ENCODE results near the gene ZBTB32. TPM values are rescaled to one million over a fixed set of nuclear protein-coding genes. Genes with fewer than 3 reads are reported as not detected.

ZBTB32 gene
- total RNA-seq, 4 donors from 2014 or later = not detected

- Histone ChIP-seq H3K4me1 (peaks cover 17% of the 10 kb centered on the region), H3K27ac (no peak overlapping the region), H3K36me3 (peaks cover 56% of the 10 kb centered on the region), H3K27me3 (no peaks in the 10 kb centered on the region), H3K4me3 (no peak overlapping the region), H3K9me3 (no peaks in the 10 kb centered on the region)
- 88% methylated on average over 32 of the region's 37 CpGs for WGBS
- no peak for TF ChIP-seq POLR2AphosphoS5 (IDR thresholded peaks at IDR 0.05)
- TF ChIP-seq CTCF (IDR thresholded peaks at IDR 0.05) = no peak
- TF ChIP-seq EP300 (IDR thresholded peaks at IDR 0.05) = no peak
- TF ChIP-seq POLR2A (IDR thresholded peaks at IDR 0.05) = no peak
- no peak for DNase-seq (ENCODE audit: low spot score in 2 of 2)
These were observed 33.9 kb downstream of the ZBTB32 start for GRCh38 chr19:35738021-35738886.

- no peak overlapping the region for H3K27ac ChIP-seq
- H3K4me3 ChIP-seq = no peak overlapping the region
- TF ChIP-seq EP300 (IDR thresholded peaks at IDR 0.05) (no peak), POLR2AphosphoS5 (IDR thresholded peaks at IDR 0.05) (no peak)
- no CpG with 5 or more reads among the region's 2 CpGs for WGBS
- no peaks in the 10 kb centered on the region for H3K9me3 ChIP-seq
- peaks cover 19% of the 10 kb centered on the region for H3K4me1 ChIP-seq
- H3K36me3 ChIP-seq = peaks cover 50% of the 10 kb centered on the region
- no peak for DNase-seq (ENCODE audit: low spot score in 2 of 2)
- no peaks in the 10 kb centered on the region for H3K27me3 ChIP-seq
These were observed 34.5 kb downstream of the ZBTB32 start for GRCh38 chr19:35738887-35739229.

GRCh38 chr19:35739275-35740107, 35.1 kb downstream of the ZBTB32 start:
- WGBS = 78% methylated on average over 16 of the region's 29 CpGs
- no peak for DNase-seq (ENCODE audit: low spot score in 2 of 2)
- Histone ChIP-seq H3K9me3 (no peaks in the 10 kb centered on the region), H3K4me1 (peaks cover 25% of the 10 kb centered on the region), H3K27ac (peak overlapping the region; percentile 79), H3K36me3 (peaks cover 43% of the 10 kb centered on the region), H3K27me3 (no peaks in the 10 kb centered on the region), H3K4me3 (peak overlapping the region; percentile 69)
- TF ChIP-seq EP300 (IDR thresholded peaks at IDR 0.05) (no peak), CTCF (IDR thresholded peaks at IDR 0.05) (no peak), POLR2AphosphoS5 (IDR thresholded peaks at IDR 0.05) (no peak), POLR2A (IDR thresholded peaks at IDR 0.05) (no peak)

- TF ChIP-seq EP300 (IDR thresholded peaks at IDR 0.05) = no peak
- no peak for TF ChIP-seq POLR2AphosphoS5 (IDR thresholded peaks at IDR 0.05)
- TF ChIP-seq CTCF (IDR thresholded peaks at IDR 0.05) = no peak
- no peak for TF ChIP-seq POLR2A (IDR thresholded peaks at IDR 0.05)
- no peak for DNase-seq (ENCODE audit: low spot score in 2 of 2)
- peak overlapping the region; percentile 69 for H3K4me3 ChIP-seq
- peaks cover 38% of the 10 kb centered on the region for H3K36me3 ChIP-seq
- H3K9me3 ChIP-seq = no peaks in the 10 kb centered on the region
- 2% methylated on average over 7 of the region's 16 CpGs for WGBS
- no peaks in the 10 kb centered on the region for H3K27me3 ChIP-seq
- H3K27ac ChIP-seq = peak overlapping the region; percentile 79
- peaks cover 28% of the 10 kb centered on the region for H3K4me1 ChIP-seq
These were observed 35.7 kb downstream of the ZBTB32 start for GRCh38 chr19:35740108-35740422.

GRCh38 chr19:35740423-35741202, 36.3 kb downstream of the ZBTB32 start:
- WGBS = under 1% methylated on average over 54 of the region's 63 CpGs
- peak; percentile 99 for DNase-seq (ENCODE audit: low spot score in 2 of 2)
- Histone ChIP-seq H3K36me3 (peaks cover 32% of the 10 kb centered on the region), H3K4me1 (peaks cover 29% of the 10 kb centered on the region), H3K9me3 (no peaks in the 10 kb centered on the region), H3K27me3 (no peaks in the 10 kb centered on the region), H3K27ac (peak overlapping the region; percentile 79), H3K4me3 (peak overlapping the region; percentile 69)
- TF ChIP-seq POLR2AphosphoS5 (IDR thresholded peaks at IDR 0.05) (peak in 2 of 3 donors; percentile 65 to 86), CTCF (IDR thresholded peaks at IDR 0.05) (no peak), EP300 (IDR thresholded peaks at IDR 0.05) (peak; percentile 17), POLR2A (IDR thresholded peaks at IDR 0.05) (peak in 1 of 2 donors; percentile 41)
